GM19468 (cell line): ENCODE measurements around the gene RBFOX2.
"Not testable (repeated sequence)": the region's sequence is repeated elsewhere in the genome, so short reads cannot be mapped to it uniquely, and the experiment has no call there.

Source experiments
- ATAC-seq: cut with Tn5 transposase; IDR thresholded peaks from one replicate; pipeline ENCODE4 v1.9.1; 2021; ENCODE audit warnings: mild to moderate bottlenecking, moderate library complexity, moderate number of reproducible peaks; ENCODE audit not compliant: unreplicated experiment; ENCODE audit errors: extremely low read depth

Gene RBFOX2

DNA sequence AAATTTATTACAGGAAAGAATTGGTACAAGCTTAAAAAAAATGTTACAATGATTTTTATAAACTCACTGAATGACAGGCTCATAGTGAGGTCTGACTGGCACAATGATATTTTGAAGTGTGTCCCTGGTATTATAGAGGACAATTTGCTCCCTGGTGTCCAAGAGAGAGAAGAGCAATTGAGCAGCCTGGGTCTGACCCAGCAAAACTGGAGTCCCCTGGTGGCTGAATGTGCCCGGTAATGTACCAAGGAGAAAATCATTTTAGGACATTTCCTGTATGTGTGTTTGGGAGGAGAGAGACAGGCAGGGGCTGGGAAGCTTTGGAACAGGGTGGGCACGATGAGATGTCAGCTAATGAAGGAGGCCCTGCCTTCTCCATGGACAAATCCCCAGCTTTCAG is 185.7 kb downstream of the RBFOX2 start:
- ATAC-seq = no peak

DNA sequence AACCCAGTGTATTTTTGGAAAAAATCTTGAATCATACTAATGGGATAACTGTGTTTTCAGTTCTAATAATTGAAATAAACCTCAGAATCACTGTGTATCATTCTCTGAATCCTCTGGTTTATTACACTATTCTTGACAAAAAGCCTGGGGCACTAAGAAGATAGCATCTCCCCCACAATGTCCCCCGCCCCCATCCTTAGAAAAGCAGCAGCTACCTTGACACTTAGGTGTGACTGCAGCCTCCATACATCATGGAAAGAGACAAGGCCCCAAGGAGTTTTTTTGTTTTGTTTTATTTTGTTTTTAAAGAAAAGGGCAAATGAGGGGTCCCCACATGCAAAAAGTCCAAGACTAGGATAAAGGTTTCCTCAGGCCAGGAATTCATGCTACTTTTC is 186.1 kb downstream of the RBFOX2 start:
- no peak for ATAC-seq

DNA sequence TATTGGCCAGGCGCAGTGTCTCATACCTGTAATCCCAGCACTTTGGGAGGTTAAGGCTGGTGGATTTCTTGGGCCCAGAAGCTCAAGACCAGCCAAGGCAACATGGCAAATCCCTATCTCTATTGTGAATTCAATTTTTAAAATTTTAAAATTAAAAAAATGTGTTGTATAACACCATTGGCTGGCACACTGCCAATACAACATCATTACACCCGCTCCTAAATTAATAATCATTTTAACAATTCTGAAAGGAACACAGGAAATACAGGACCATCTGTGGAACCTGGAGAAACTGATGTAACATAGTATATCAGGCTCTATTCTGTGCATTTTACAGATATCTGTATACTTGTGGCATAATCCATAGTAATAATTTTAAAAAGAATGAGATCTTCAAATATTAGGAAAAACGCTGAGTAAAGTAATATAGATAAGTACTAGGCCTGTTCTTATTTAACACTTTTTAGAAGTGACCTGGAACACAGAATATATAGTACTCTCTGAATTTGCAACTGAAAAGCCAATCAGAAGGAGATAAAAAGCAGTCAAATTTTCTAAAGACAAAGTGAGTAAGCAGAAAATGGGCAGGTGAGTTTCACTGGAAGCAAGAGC is 186.6 kb downstream of the RBFOX2 start:
- ATAC-seq = no peak

DNA sequence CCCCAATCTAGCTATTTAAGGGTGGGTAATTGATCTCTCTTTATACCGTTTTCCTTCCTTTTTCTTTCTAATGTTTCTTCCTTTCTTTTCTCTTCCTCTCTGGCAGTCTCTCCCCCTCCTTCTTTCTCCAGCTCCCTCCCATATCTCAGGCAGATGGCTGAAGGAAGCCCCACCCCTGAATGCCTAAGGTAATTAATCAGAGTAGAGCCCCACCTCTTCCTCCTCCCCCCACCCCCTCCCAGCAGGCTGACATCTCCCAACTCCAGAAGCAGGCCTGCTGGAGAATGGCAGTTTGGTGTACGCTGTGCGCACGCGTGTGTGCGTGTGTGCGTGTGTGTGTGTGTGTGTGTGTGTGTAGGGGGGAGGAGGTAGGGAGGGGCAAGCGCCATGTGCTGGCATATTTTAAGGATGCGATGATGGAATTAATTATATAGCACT is 188.3 kb downstream of the RBFOX2 start:
- ATAC-seq = no peak

DNA sequence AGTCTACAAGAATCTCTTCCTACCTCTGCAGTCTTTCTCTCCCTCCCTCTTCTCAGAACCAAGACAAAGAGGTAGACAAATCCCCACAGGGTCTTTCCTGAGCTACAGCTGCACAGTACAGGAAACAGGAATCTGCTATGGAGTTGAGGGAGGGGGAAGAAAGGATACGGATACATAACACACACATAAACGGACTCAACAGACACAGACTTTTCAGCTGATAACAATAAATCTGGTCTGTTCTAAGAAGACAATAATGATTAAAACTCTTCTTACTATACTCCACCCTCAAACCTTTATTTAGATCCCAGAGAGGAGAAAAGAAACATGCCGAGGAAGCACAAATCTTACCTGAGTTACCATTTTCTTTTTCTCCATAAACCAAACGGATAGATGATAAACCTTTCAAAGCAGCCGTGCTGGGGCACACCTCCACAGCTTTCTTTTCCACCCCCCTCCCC is 188.8 kb downstream of the RBFOX2 start:
- no peak for ATAC-seq

DNA sequence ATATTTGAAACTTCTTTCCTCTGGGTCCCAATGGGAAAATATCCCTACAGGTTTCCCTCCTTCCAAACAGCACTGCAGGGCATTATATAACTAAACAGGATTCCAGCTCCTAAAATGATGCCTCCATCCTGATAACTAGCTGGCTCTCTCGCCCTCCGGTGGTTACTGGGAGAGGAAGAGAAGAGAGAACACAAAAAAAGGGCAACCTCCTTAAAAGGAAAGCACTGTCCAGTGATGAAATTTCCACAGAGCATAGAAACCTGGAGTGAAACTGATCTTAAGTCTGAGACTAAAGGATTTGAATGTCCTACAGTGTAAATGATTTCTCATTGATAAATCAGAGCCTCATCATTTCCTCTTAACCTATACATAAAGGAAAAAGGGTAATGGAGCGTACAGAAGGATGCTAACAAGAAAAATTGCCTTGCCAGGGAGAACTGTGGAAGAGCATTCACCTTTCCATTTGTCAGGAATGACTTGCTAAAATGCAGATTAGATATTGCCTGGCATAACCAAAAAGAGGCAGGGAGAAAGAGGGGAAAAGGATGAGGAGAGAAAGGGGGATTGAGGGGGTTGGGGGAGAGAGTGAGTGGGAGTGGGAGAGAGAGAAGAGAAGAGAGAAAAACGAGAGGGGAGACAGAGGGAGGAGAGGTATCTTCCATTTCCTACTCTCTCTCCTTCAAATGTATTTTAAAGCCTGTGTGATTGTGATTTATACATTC is 189.6 kb downstream of the RBFOX2 start:
- no peak for ATAC-seq

DNA sequence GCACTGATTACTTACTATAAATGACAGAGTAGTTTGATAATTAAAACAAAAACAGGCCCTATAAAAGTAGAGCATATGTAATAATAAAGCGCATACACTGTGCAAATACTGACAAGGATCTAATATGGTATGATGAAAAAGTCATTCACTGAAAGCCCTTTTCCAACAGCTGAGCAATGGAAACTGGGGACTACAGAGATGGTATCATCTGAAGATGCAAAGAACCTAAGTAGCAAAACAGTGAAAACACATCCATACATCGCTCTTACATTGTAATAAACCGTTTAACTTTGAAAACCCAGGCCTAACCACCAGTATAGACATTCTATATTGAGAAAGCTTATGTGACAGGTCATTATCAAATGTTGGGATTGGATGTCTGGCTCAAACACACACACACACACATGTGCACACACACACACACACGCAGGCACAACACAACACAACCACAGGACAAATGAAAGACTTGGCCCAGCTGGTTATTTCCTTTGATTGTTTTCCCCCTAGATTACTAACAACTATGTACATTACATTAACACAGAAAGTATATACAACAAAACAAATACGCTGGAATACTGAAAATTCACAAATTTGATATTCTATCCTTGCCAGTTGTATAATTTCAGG is 191.4 kb downstream of the RBFOX2 start:
- no peak for ATAC-seq

DNA sequence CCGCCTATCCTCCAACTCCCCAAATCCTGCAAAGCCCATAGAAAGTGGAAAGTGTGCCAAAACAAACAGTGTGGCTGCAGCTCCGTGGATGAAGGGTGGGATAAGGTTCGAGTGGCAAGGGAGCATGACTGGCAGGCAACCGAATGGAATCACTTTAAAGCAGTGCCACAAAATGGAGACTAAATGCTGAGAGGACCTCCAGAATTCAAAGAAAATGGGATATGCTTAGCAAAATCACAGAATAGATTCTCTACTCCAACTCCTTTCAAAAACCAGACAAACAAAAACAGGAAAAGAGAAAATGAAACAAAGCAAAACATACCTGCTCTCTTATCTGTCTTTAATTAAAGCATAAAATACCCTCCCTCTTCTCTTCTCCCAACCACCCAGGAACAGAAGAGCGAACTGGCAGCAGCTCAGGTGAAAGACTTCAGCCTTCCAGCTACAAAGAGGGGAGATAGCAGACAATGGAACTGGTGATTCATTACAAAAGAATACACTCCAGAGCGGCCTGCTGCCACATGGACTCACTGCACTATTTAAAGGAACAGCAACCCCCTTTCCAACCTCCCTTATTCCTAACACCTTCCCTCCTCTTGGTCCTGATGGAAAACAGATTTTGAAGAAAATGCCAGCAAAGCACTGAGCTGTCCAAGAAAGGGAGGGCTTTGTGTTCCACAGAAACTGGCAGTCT is 192.5 kb downstream of the RBFOX2 start:
- ATAC-seq = no peak

DNA sequence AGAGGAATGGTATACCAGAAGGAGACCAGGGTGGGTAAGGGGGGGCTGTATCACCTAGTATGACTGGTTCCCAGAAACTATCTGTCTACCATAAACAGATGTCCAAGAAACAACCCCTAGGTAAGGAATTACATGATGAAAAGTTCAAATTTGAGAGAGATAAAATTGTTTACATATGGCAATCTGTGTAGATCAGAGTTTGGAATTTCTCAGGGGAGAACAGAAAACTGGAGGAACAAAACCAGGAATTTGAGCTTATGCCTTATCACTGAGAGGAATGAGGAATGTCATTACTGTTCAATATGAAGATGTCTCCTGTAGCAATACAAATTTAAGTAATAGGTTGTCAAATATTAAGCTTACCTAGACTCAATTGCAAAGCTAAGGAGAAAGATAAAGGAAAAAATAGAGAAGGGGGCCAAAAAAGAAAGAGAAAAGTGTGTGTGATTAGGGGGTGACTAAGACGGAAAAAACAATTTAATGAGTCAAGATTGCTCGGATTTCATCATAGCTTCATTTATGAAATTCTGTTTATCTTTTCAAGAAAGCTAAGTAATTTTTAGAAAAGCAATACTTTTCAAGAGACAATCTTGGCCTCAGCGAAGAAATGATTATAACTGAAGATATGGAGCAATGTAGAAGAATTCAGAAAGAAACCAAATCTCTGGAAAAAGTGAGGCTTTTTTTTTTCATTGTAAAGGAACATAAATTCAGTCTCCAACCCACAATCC is 193.2 kb downstream of the RBFOX2 start:
- no peak for ATAC-seq

DNA sequence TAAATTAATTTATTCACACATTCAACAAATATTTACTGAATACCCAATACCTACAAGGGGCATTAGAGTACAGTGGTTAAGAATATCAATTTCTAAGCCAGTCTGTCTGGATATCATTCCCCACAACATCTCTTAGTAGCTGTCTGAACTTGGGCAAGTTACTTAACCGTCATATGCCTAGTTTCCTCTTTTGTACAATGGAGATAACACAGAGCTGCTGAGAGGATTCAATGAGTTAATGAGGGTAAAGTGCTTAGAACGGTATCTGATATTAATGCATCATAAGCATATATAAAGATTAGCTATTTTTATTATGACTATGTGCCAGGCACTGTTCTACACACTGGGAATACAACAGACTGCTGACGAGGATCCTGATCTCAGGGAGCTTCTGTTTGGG is 194.6 kb downstream of the RBFOX2 start:
- no peak for ATAC-seq

DNA sequence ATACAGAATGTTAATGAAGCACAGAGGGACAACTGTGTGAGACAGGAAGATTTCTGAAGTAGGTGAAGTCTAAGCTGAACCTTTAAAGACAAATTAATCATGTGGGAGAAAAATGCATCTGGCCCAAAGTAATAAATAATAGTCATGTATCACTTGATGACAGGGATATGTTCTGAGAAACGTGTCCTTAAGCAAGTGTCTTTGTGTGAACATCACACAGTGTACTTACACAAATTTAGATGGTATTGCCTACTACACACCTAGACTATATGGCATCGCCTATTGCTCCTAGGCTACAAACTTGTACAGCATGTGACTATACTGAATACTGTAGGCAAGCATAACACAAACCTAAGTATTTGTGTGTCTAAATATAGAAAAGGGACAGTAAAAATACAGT is 198.3 kb downstream of the RBFOX2 start:
- ATAC-seq = no peak

DNA sequence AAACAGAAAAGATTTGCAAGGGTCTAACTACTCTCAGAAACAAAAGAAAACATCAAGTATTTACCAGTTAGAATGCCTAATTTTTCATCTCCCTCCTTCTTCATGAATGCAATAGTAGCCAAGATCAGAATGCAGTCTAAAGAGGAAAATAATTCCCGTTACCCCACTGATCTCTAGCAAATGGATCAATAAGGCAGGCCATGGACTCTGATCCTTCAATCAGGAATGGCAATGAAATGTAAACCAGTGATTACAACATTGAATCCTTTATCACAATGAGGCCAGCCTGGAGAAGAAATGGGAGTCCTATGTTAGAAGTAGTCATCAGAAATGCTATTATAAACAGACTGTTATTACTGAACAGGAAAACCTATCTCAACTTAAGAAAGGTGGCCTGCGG is 204.4 kb downstream of the RBFOX2 start:
- ATAC-seq = no peak

DNA sequence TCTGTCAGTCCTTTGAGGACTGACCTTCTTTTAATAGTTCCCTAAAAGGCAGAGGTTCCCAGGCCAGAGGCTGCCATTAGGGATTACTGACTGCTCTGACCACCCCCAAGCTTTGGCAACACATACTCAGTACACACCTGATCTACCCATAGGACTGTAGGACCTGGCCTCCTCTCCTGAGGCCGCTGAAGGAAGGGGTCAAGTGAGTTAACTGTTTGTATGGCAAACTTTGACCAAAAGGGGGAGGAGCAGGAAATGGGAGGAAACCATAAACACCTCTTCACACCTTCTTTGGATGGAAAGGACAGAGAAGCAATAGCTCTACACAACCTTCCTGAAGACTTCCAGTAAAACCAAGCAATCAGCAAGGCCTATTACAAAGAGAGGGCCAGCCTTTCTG is 207.0 kb downstream of the RBFOX2 start:
- no peak for ATAC-seq

DNA sequence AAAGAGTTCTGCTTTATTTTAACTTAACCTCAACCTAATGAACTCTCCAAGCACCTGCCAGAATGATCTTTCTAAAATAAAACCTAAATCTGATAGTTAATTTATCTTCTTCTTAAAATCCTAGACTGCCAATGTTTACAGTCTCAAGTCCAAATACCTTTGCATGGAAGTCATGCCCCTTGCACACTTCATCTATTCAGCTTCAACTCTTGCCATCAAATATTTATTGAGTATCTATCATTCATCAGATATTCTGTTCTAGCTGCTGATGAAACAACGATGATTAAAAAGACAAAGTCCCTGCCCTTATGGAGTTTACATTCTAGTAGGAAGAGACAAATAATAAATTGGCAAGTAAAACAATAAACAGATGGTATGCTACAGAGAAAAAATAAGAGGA is 209.2 kb downstream of the RBFOX2 start:
- no peak for ATAC-seq

DNA sequence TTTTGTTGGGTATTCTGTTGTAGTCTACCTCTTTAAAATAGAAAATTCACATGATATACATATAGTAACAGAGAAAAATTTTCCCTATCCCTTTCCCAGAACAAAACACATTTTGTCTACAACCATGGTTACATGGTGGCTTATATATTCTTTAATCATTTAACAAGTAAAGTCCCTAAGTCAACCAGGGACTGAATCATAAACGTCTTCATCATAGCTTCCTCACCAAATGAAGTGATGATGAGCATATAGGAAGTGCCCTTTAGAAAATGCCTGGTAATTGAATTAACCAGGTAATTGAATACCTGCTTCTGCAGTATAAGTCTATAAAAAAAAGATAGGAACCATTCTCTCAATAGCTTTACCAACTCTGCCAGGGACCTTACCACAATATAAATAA is 209.7 kb downstream of the RBFOX2 start:
- ATAC-seq = no peak

DNA sequence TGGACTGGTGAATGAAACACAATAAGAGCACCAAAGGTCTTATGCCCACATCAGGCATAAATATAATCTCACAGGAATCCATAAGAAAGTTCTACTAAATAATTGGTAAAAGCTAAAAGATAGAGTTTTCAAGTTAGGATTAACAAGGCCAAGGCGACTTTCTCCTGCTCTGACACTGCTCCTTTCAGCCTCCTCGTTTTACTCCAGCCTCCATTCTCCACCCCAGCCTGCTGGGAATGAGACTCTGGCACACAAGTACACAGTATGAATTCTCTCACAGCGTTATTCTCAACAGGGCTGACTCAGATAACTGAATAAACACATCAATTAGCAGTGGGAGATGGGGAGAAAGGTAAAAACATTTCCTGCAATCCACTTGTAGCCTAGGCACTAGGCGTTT is 216.0 kb downstream of the RBFOX2 start:
- no peak for ATAC-seq

DNA sequence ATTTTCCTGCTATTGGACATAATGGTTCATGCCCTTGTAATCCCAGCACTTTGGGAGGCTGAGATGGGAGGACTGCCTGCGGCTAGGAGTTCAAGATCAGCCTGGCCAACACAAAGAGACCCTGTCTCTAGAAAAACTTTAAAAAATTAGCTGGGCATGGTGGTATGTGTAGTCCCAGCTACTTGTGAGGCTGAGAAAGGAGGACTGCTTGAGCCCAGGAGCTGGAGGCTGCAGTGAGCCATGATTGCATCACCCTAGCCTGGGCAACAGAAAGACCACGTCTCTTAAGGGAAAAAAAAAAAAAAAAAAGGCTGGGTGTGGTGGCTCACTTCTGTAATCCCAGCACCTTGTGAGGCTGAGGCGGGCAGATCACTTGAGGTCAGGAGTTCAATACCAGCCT is 217.0 kb downstream of the RBFOX2 start:
- no peak for ATAC-seq

DNA sequence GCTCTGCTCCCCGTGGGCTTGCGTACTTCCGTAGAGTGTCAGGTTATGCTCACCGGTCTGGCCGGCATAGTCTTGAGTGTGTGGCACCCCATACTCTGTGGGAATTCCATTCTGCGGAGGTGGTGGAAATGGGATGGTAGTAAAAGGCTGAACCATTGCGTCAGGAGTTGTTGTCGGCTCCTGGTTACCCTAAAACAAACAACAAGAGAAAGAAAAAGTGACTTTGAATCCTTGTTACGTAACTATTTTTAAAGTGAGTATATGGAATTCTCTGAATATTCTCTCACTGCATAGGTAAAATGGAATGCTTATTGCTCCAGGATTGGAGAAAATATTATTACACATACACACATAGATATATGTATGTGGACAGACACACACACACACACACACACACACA is 218.8 kb downstream of the RBFOX2 start:
- no peak for ATAC-seq

DNA sequence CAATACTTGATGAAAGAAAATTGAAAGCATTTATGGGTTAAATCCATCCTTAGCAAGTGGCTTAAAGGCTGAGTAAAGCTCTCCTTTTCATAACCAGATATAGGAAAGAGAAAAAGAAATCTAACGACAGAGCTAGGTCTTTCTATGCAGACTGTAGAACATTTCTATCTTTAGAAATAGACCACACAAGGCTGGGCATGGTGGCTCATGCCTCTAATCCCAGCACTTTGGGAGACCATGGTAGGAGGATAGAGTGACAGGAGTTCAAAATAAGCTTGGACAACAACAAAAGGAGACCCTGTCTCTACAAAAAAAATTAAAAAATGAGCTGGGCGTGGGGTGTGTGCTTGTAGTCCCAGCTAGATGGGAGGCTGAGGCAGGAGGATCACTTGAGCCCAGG is 220.2 kb downstream of the RBFOX2 start:
- ATAC-seq = no peak

DNA sequence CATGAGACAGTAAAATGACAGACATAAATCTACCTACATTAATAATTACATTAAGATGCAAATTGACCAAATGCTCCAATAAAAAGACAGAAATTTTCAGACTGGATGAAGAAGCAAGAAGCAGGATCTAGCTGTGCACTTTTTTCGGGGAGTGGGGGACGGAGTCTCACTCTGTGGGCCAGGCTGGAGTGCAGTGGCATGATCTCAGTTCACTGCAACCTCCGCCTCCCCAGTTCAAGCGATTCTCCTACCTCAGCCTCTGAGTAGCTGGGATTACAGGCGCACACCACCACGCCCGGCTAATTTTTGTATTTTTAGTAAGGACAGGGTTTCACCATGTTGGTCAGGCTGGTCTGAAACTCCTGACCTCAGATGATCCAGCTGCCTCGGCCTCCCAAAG is 222.0 kb downstream of the RBFOX2 start:
- ATAC-seq = not testable (repeated sequence)
